T-cell (primary cell): Measurements from ENCODE around the gene BSCL2. TPM values are rescaled to one million over a fixed set of nuclear protein-coding genes. Genes with fewer than 3 reads are reported as not detected.
"Not testable (repeated sequence)": the region's sequence is repeated elsewhere in the genome, so short reads cannot be mapped to it uniquely, and the experiment has no call there.

ENCODE experiments used
- ATAC-seq, 4 experiments: fragments of 200-7000 bp in 3 of 4; fragments of 150-1000 bp in 1 of 4; cut with Tn5 transposase; replicated peaks in 1 of 4; 1 replicate in 3 of 4; 2 replicates in 1 of 4; pipeline ENCODE4 v1.10.0; 2021; ENCODE audit warnings: moderate library complexity in 3 of 4, mild to moderate bottlenecking in 2 of 4, moderate number of reproducible peaks in 1 of 4
- CTCF ChIA-PET, 2 donors: fragments of 300-600 bp; sonication (Branson Sonifier 250); formaldehyde crosslinking; loops; one replicate each; lab custom pipeline; 2022; ENCODE audit warnings: antibody characterized with exemption in 2 of 2; lab: Charles Lee
- POLR2A ChIA-PET, 2 donors: fragments of 300-600 bp; sonication (Branson Sonifier 250); formaldehyde crosslinking; loops; one replicate each; lab custom pipeline; 2022; ENCODE audit warnings: antibody characterized with exemption in 2 of 2; lab: Charles Lee
- DNase-seq, 35 experiments: peaks; one replicate each; pipeline versions ENCODE4 v3.0.0 to v3.0.0-alpha.2; 2013 to 2023
- H3K27ac ChIP-seq: one replicate; pipeline ENCODE4 v1.5.1; 2013; ENCODE audit warnings: low read length
- H3K27me3 ChIP-seq, 2 experiments: replicated peaks in 1 of 2; 1 replicate in 1 of 2; 2 replicates in 1 of 2; pipeline versions ENCODE4 v1.6.1 to v1.7.0; 2013; ENCODE audit warnings: low read length in 1 of 2, mixed read lengths in 1 of 2; ENCODE audit not compliant: control insufficient read depth in 2 of 2, insufficient read depth in 2 of 2; ENCODE audit errors: extremely low read depth in 1 of 2
- H3K36me3 ChIP-seq, 2 donors: 1 replicate in 1 of 2; 2 replicates in 1 of 2; pipeline versions ENCODE4 v1.6.1 to v1.7.0; 2013; ENCODE audit warnings: low read length in 1 of 2; ENCODE audit not compliant: control insufficient read depth in 2 of 2, insufficient read depth in 1 of 2; ENCODE audit errors: extremely low read depth in 1 of 2
- H3K4me1 ChIP-seq, 2 experiments: 1 replicate in 1 of 2; 2 replicates in 1 of 2; pipeline versions ENCODE4 v1.6.1 to v1.7.0; 2013; ENCODE audit warnings: low read length in 2 of 2, mixed read lengths in 1 of 2; ENCODE audit not compliant: insufficient read depth in 2 of 2, control insufficient read depth in 1 of 2; ENCODE audit errors: extremely low read depth in 1 of 2
- H3K4me3 ChIP-seq, 2 donors: 1 replicate in 1 of 2; 2 replicates in 1 of 2; pipeline versions ENCODE4 v1.5.1 to v1.7.0; 2013; ENCODE audit warnings: mild to moderate bottlenecking in 2 of 2, low read length in 1 of 2, moderate library complexity in 1 of 2; ENCODE audit not compliant: control insufficient read depth in 1 of 2; ENCODE audit errors: extremely low read depth in 1 of 2
- H3K9me3 ChIP-seq: 2 replicates; pipeline ENCODE4 v1.7.0; 2013
- H3K27ac Mint-ChIP-seq, 2 donors: one replicate each; pipeline ENCODE4 v1.8.0; 2020 to 2021; ENCODE audit warnings: mild to moderate bottlenecking in 2 of 2, mixed read lengths in 2 of 2
- H3K27me3 Mint-ChIP-seq, 2 donors: one replicate each; pipeline ENCODE4 v1.8.0; 2021 to 2022; ENCODE audit warnings: mixed read lengths in 2 of 2
- H3K36me3 Mint-ChIP-seq: one replicate; pipeline ENCODE4 v1.8.0; 2021; ENCODE audit warnings: mixed read lengths
- H3K4me1 Mint-ChIP-seq, 3 donors: one replicate each; pipeline ENCODE4 v1.8.0; 2020 to 2022; ENCODE audit warnings: mixed read lengths in 3 of 3, mild to moderate bottlenecking in 1 of 3
- H3K4me3 Mint-ChIP-seq, 3 donors: one replicate each; pipeline ENCODE4 v1.8.0; 2020 to 2022; ENCODE audit warnings: mild to moderate bottlenecking in 3 of 3, mixed read lengths in 3 of 3, moderate library complexity in 3 of 3
- H3K9me3 Mint-ChIP-seq, 3 donors: one replicate each; pipeline ENCODE4 v1.8.0; 2020 to 2022; ENCODE audit warnings: mixed read lengths in 3 of 3
- WGBS: methylation state at CpG from one replicate; pipeline ENCODE4 v1.1.5; 2013; ENCODE audit warnings: missing lambda C conversion rate; ENCODE audit not compliant: insufficient coverage; 5-methylcytosine and 5-hydroxymethylcytosine counted together
- total RNA-seq, 35 experiments: library from RNA in 6 of 35; stranded (reverse) in 6 of 35; fragments of 120-200 nt in 1 of 35; gene quantifications; one replicate each; pipeline versions ENCODE4 v1.2.1 to v1.2.4 and lab custom pipeline; 2013 to 2026

BSCL2 gene
- total RNA-seq, 5 donors from 2014 or later (not counting 1 experiment from before 2014, with no cell fraction given): 21.9 to 43.7 (median 37.3) TPM

DNA sequence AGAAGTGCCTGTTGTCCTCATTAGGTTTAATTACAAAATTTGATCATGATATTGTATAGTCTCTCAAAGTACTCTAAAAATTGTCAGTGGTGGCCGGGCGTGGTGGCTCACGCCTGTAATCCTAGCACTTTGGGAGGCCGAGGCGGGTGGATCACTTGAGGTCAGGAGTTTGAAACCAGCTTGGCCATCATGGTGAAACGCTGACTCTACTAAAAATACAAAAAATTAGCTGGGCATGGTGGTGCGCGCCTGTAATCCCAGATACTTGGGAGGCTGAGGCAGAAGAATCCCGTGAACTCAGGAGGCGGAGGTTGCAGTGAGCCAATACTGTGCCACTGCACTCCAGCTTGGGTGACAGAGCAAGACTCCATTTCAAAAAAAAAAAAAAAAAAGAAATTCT, 31.8 kb downstream of the BSCL2 start:
- not testable (repeated sequence) for H3K9me3 Mint-ChIP-seq, H3K4me3 ChIP-seq, H3K27me3 Mint-ChIP-seq, H3K27ac ChIP-seq, H3K4me3 Mint-ChIP-seq, DNase-seq, H3K27me3 ChIP-seq, ATAC-seq, H3K9me3 ChIP-seq, H3K27ac Mint-ChIP-seq
- ChIA-PET CTCF (interaction anchor here (0.5 to 0.6 kb wide), 2 partner anchors 71 to 188 kb away, joined by 3 to 11 read pairs; no protein-coding TSS in a partner anchor), POLR2A (interaction anchor here (0.6 to 1.9 kb wide), 6 partner anchors 10 to 131 kb away, joined by 3 to 11 read pairs (median 7); partner anchors contain the start of genes C11orf98 (in 2 of the 2), CSKMT (in 2 of the 2) and GANAB (in 1 of the 2))
- peaks cover 14 to 45% of the 10 kb centered on the region in 2 experiments for H3K4me1 ChIP-seq
- peaks cover 61 to 65% (median 64%) of the 10 kb centered on the region in 3 donors for H3K4me1 Mint-ChIP-seq
- H3K36me3 ChIP-seq: peaks cover 0 to 26% of the 10 kb centered on the region in 2 donors
- WGBS: 100% methylated on average over 2 of the region's 10 CpGs
- H3K36me3 Mint-ChIP-seq: peaks cover 23% of the 10 kb centered on the region

GRCh38 chr11:62673196-62673525, 34.1 kb downstream of the BSCL2 start:
- peak overlapping the region; percentile 65 for H3K27ac ChIP-seq
- no peaks in the 10 kb centered on the region for H3K27me3 ChIP-seq
- Mint-ChIP-seq H3K27me3 (no peaks in the 10 kb centered on the region), H3K4me1 (peaks cover 63 to 65% (median 63%) of the 10 kb centered on the region in 3 donors), H3K9me3 (no peaks in the 10 kb centered on the region), H3K36me3 (peaks cover 26% of the 10 kb centered on the region), H3K27ac (peak overlapping the region; percentile 76 to 99), H3K4me3 (peak overlapping the region; percentile 98 to 99 (median 99))
- H3K4me1 ChIP-seq: peaks cover 11 to 42% of the 10 kb centered on the region in 2 experiments
- ATAC-seq: no peak
- ChIA-PET CTCF (no interaction called here), POLR2A (interaction anchor here (0.6 to 0.7 kb wide), 6 partner anchors 8 to 1585 kb away, joined by 3 to 6 read pairs (median 3); partner anchors contain the start of gene CSKMT (in 1 of the 2))
- H3K4me3 ChIP-seq: no peak overlapping the region
- H3K36me3 ChIP-seq: peaks cover 0 to 30% of the 10 kb centered on the region in 2 donors
- no peaks in the 10 kb centered on the region for H3K9me3 ChIP-seq
- DNase-seq: no peak
- WGBS: no CpG with 5 or more reads among the region's 2 CpGs

- H3K36me3 Mint-ChIP-seq: peaks cover 19% of the 10 kb centered on the region
- whole genome bisulfite sequencing: 0% methylated on average over 55 of the region's 59 CpGs
Observed at GRCh38 chr11:62671608-62672389, 35.4 kb downstream of the BSCL2 start, which contains the start of the genes LBHD1 and UQCC3. Gene LBHD1, minus strand, starts transcription at chr11:62672267. Its CDS starts 2,236 bp downstream, at chr11:62670031. Gene UQCC3, plus strand, starts transcription at chr11:62671673. Its CDS starts 73 bp downstream, at chr11:62671746.

GRCh38 chr11:62671236-62671607, 36.0 kb downstream of the BSCL2 start:
- CTCF ChIA-PET: interaction anchor here (0.6 to 1.5 kb wide), 3 partner anchors 23 to 165 kb away, joined by 3 to 7 read pairs (median 4); partner anchors contain the start of gene TUT1 (in 1 of the 2)
- peaks cover 13 to 50% of the 10 kb centered on the region in 2 experiments for H3K4me1 ChIP-seq
- H3K4me1 Mint-ChIP-seq: peaks cover 58 to 65% (median 62%) of the 10 kb centered on the region in 3 donors

More at GRCh38 chr11:62671608-62672389, 35.4 kb downstream of the BSCL2 start, which contains the start of the genes LBHD1 and UQCC3:
- H3K4me3 Mint-ChIP-seq: peak within 1 kb of the TSS; percentile 98 to 99 (median 99)
- Histone ChIP-seq H3K27ac (peak within 1 kb of the TSS; percentile 65), H3K9me3 (no peaks in the 10 kb centered on the region), H3K4me3 (peak within 1 kb of the TSS; percentile 82 to 96), H3K27me3 (no peaks in the 10 kb centered on the region), H3K4me1 (peaks cover 7 to 45% of the 10 kb centered on the region in 2 experiments), H3K36me3 (peaks cover 0 to 23% of the 10 kb centered on the region in 2 donors)
- H3K9me3 Mint-ChIP-seq: no peaks in the 10 kb centered on the region
- POLR2A ChIA-PET: interaction anchor here (0.5 to 1.7 kb wide), 11 partner anchors 9 to 184 kb away, joined by 3 to 11 read pairs (median 3); partner anchors contain the start of genes INTS5 (in 1 of the 2) and TUT1 (in 1 of the 2)
- no peaks in the 10 kb centered on the region for H3K27me3 Mint-ChIP-seq
- H3K4me1 Mint-ChIP-seq: peaks cover 57 to 62% (median 59%) of the 10 kb centered on the region in 3 donors
- DNase-seq: peak; percentile 32 to 81 (median 60)
- CTCF ChIA-PET: interaction anchor here (0.6 to 1.5 kb wide), 4 partner anchors 22 to 166 kb away, joined by 3 to 7 read pairs (median 4); partner anchors contain the start of genes TUT1 (in 1 of the 2) and ZBTB3 (in 1 of the 2)
- peak; percentile 72 to 80 (median 78) for ATAC-seq
- peak within 1 kb of the TSS; percentile 98 to 99 for H3K27ac Mint-ChIP-seq

DNA sequence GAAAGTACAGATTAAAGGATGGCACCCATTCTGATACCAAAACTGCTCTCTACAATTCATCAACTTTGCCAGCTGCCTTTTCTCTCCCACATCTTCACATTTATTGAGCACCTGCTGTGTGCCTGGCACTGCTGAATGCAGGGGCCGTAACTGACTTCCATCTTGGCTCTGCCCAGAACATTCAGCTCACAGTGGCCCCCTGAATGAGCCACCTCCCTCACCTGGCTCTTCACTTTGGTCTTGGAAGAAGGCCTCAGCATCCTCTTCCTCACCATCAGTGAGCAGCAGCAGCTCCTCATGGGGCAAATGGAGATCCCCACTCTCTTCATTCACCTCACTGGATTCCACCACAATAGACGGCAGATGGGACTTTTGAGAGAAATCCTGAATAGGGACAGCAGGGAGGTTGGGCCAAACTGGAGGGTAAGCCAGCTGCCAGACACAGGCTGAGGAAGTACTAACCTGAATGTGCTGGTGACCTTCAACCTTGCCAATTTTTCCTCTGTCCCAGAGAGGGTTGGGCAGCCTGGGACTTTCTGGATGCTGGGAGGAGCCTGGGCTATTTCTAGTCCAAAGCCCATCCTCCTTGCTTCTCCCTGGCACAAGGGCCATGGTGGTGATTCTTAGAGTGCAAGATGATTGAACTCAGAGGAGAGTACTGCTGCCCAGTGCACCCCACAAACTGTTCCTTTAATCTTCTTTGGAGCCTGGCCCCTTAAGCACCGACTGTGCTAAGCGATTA, 37.6 kb downstream of the BSCL2 start:
- Mint-ChIP-seq H3K27me3 (no peaks in the 10 kb centered on the region), H3K4me1 (peaks cover 54 to 65% (median 60%) of the 10 kb centered on the region in 3 donors), H3K36me3 (peaks cover 9% of the 10 kb centered on the region), H3K4me3 (peak overlapping the region in 2 of 3 donors; percentile 28 to 52), H3K27ac (peak overlapping the region; percentile 98 to 99), H3K9me3 (no peaks in the 10 kb centered on the region)
- peaks cover 0 to 22% of the 10 kb centered on the region in 2 donors for H3K36me3 ChIP-seq
- no peak for DNase-seq
- ChIA-PET POLR2A (interaction anchor here (0.6 to 0.7 kb wide), 3 partner anchors 82 to 399 kb away, joined by 3 to 6 read pairs (median 5); no protein-coding TSS in a partner anchor), CTCF (interaction anchor here in 1 of 2 donors (0.6 kb wide), 1 partner anchor 1352 kb away, joined by 3 read pairs; no protein-coding TSS in a partner anchor)
- no peaks in the 10 kb centered on the region for H3K9me3 ChIP-seq
- H3K4me3 ChIP-seq: no peak overlapping the region
- H3K27me3 ChIP-seq: peaks cover 0 to 3% of the 10 kb centered on the region in 2 experiments
- H3K4me1 ChIP-seq: peaks cover 15 to 58% of the 10 kb centered on the region in 2 experiments
- ATAC-seq: no peak
- WGBS: 93% methylated on average over 3 of the region's 4 CpGs
- no peak overlapping the region for H3K27ac ChIP-seq

More at GRCh38 chr11:62671236-62671607, 36.0 kb downstream of the BSCL2 start:
- peak overlapping the region; percentile 65 for H3K27ac ChIP-seq
- no peaks in the 10 kb centered on the region for H3K9me3 ChIP-seq
- H3K36me3 ChIP-seq: peaks cover 0 to 25% of the 10 kb centered on the region in 2 donors
- POLR2A ChIA-PET: interaction anchor here (0.6 to 1.7 kb wide), 6 partner anchors 8 to 80 kb away, joined by 3 to 11 read pairs (median 4); partner anchors contain the start of gene TUT1 (in 1 of the 2)
- DNase-seq (peak in 10 of 35 experiments; percentile 25 to 44 (median 30)), ATAC-seq (peak; percentile 45 to 57 (median 52))
- 2% methylated on average over 15 of the region's 17 CpGs for WGBS
- H3K4me3 ChIP-seq: peak overlapping the region; percentile 82 to 96
- Mint-ChIP-seq H3K27me3 (no peaks in the 10 kb centered on the region), H3K27ac (peak overlapping the region; percentile 98 to 99), H3K9me3 (no peaks in the 10 kb centered on the region), H3K36me3 (peaks cover 14% of the 10 kb centered on the region), H3K4me3 (peak overlapping the region; percentile 98 to 99 (median 99))
- H3K27me3 ChIP-seq: no peaks in the 10 kb centered on the region
